ENCODE data around the gene CTSH.
A peak's percentile ranks its signal among the peaks of the same experiment; 100 is the strongest.
"Not testable (repeated sequence)": the region's sequence is repeated elsewhere in the genome, so short reads cannot be mapped to it uniquely, and the experiment has no call there.

CTSH gene

GRCh38 chr15:78921940-78922339 is 22.9 kb downstream of the CTSH start:
- no peak for DNase-seq (ENCODE audit: low read depth)

DNA sequence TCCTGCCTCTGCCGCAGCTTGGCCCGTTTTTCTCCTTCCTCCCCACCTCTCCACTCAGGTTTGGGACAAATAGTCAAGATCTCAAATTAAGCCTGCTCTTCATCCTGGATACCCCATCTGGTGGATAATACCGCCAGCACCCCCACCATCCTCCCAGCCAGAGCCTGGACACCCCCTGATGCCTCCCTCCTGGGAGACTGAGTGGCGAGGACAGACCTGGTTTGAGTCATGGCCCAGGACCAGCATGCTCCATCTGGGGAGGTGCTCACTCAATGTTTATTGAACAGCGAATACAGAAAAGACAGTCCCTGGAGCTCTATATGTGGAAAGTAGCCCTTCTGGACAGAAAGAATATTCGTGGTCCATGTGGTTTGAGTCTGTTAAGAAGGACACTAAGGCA is 23.3 kb downstream of the CTSH start:
- no peak for DNase-seq (ENCODE audit: low read depth)

DNA sequence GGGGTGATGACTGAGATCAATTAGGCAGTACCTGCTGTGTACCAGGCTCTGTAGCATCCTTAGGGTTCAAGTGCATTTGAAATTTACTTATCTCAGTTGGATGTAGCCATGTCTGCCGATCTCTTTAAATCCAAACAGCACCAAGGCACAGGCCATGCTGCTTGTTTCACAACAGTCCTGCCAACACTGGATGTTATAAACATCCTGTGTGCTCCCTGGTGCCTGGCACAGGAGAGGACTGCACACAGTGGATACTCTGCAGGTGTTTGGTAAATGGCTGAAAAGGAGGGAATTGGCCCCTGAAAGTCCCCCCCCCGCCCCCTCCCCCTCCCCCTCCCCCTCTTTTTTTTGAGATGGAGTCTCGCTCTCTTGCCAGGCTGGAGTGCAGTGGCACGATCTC is 27.0 kb downstream of the CTSH start:
- no peak for DNase-seq (ENCODE audit: low read depth)

DNA sequence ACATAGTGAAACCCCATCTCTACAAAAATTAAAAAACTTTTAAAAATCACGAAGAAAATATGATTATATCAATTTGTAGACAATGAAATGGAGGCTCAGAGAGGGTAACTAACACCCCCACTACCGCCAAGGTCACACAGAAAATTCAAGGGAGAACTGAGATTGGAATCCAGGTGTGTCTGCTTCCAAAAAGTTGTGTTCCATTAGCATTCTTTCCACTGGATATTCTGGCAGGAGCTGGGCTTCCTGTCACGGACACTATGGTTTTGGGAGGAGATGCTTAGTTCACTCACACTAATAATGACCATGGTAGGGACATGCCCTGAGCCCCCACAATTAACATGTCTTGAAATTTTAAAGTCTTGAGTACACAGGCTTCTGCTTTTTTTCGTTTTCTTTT is 28.8 kb downstream of the CTSH start:
- no peak for DNase-seq (ENCODE audit: low read depth)

DNA sequence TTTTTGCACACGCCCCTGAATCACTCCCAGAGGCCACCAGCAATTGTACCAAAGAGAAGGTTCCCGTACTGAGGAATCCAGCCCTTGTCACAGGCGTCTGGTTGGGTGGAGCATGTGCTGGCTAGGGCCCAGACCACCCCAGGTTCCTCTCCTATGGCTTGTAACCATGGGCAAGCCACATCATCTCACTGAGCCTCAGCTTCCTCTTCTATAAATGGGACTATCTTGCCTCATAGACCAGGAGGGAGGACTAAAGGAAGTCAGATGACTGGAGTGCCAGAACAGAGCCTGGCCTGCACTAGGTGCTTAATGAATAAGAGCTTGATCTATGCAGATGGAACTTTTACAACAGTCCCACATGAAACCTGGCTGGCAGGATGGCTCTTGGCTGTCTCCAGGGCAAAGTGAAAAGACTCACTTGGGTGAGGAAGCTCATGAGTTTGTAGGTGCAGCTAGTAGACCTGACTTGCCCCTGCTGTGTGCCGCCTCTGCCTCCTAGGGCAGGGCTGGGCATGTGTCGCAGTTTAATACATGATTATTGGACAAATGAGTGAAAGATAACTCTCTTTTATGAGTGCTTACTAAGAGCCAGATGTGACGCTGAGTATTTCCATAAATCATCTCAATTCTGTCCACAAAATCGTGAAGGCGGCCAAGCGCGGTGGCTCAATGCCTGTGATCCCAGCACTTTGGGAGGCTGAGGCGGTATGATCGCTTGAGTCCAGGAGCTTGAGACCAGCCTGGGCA is 29.3 kb downstream of the CTSH start:
- no peak for DNase-seq (ENCODE audit: low read depth)

DNA sequence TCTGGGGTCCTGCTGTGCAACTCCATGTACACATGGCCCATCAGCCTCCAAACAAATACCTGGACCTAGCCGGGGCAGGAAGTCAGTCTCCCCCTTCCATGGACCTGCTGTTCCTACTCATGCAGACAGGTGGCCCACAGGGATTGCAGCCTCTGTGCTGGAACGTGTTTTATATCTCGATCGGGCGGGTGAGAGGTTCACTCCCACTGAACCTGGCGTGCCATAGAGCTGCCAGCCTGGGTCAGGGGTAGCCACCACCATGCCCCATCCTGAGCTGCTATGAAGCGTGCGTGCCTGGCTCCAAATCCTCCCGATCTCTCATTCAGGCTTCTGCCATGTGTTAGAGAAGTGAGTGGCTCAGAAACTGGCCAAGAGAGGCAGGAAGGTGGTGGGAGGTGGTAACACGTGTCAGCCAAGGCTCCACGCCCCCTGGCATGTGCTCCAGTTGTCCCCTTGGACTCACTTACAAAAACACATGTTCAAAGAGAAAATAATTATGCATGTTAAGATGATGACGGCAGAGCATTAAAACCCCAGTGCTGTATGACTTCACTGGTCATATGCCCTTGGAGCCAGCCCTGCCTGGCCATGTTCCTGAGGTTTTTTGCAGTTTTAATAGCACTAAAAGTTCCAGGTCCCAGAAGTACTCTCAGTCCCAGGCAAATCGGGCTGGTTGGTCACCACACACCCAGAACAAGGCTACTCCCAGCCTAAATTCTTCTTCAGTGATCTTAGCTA is 30.6 kb downstream of the CTSH start:
- DNase-seq (ENCODE audit: low read depth), result peak; percentile 35

DNA sequence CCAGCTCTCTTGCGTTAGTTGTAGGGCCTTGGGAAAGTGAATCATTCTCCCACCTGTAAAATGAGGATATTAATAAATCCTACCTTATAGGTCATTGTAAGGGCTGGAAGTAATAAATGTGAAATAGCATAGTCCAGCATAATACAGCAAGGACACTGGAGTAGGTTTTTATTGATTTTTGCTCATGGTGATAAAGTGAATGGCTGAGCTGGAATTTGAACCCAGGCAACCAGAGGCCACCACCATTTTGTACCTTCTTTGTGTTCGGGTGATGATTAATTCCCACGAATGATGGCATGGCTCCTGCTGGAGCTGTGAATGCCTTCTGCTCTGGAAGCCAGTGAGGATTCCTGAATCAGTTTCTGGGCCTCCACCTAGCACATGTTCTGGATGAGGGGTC is 31.8 kb downstream of the CTSH start:
- no peak for DNase-seq (ENCODE audit: low read depth)

GRCh38 chr15:78912316-78912715 is 32.5 kb downstream of the CTSH start:
- no peak for DNase-seq (ENCODE audit: low read depth)

GRCh38 chr15:78910271-78910670 is 34.6 kb downstream of the CTSH start:
- DNase-seq (ENCODE audit: low read depth), result no peak

DNA sequence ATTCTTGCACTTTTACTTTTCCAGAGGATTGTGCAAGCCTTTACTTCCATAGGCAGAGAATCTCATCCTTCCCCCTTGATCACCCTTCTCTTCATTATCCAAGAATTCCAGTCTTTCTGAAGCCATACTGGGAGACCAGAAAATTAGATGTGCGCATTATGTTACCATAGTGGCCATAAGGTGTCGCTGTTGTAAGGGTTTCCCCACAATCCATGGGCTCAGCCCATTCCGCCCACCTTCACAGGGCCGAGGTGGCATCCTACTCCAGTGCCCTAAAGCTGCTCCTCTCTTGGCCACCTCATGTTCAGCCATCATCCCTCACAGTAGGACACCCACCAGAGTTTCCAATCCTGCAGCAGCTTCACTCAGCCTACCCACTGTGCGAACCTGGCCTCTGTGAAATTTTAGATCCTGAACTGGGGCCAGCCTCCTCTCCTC is 35.0 kb downstream of the CTSH start:
- DNase-seq (ENCODE audit: low read depth), result peak; percentile 60

GRCh38 chr15:78909160-78909695 is 35.6 kb downstream of the CTSH start:
- DNase-seq (ENCODE audit: low read depth), result no peak

DNA sequence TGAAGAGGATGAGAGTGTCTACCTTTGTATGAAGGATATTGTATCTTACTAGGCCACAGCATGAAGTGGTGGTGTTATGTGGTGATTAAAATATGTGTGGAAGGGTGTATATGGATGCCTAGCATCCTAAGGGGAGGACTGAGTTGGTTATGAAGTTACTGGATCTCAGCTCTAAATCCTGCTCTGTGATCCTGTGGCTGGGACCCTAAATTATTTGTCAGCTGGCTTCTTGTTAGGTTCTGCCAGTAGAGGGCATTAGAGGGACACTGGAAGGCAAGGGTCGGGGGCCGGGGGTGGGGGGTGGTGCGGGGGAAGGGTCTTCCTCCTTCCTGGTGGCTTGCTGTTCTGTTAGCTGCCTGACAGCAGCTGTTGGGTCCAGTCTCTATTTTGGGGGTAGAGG is 37.3 kb downstream of the CTSH start:
- DNase-seq (ENCODE audit: low read depth), result peak; percentile 40

DNA sequence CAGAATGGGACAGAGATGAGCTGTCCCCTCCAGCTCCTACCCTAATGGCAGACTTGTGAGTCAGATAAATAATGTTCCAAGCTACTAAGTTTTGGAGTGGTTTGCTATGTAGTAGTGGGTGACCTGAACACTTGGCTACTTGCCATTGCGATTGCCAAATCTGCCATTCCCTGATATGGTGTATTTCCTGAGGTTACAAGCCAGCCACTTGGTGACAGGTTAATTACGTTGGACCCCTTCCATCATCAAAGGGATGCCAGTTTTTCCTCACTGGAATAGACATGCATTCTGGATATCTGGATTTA is 38.6 kb downstream of the CTSH start:
- peak; percentile 93 for DNase-seq (ENCODE audit: low read depth)

- DNase-seq (ENCODE audit: low read depth), result no peak
Observed at GRCh38 chr15:78904599-78905358, 40.1 kb downstream of the CTSH start.

DNA sequence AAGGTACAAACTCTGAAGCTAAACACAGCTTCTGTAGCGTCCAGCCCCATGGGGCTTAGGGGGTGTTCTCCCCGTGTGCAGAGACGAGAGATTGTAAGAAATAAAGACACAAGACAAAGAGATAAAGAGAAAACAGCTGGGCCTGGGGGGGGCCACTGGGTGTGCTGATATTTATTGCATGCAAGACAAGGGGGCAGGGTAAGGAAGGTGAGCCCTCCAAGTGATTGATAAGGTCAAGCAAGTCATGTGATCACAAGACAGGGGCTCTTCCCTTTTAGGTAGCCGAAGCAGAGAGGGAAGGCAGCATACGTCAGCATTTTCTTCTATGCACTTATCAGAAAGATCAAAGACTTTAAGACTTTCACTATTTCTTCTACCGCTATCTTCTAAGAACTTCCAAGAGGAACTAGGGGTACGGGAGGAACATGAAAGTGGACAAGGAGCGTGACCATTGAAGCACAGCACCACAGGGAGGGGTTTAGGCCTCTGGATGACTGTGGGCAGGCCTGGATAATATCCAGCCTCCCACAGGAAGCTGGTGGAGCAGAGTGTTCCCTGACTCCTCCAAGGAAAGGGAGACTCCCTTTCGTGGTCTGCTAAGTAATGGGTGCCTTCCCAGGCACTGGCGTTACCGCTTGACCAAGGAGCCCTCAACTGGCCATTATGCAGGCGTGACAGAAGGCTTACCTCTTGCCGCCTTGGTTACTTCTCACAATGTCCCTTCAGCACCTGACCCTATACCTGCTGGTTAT is 42.4 kb downstream of the CTSH start:
- not testable (repeated sequence) for DNase-seq (ENCODE audit: low read depth)

DNA sequence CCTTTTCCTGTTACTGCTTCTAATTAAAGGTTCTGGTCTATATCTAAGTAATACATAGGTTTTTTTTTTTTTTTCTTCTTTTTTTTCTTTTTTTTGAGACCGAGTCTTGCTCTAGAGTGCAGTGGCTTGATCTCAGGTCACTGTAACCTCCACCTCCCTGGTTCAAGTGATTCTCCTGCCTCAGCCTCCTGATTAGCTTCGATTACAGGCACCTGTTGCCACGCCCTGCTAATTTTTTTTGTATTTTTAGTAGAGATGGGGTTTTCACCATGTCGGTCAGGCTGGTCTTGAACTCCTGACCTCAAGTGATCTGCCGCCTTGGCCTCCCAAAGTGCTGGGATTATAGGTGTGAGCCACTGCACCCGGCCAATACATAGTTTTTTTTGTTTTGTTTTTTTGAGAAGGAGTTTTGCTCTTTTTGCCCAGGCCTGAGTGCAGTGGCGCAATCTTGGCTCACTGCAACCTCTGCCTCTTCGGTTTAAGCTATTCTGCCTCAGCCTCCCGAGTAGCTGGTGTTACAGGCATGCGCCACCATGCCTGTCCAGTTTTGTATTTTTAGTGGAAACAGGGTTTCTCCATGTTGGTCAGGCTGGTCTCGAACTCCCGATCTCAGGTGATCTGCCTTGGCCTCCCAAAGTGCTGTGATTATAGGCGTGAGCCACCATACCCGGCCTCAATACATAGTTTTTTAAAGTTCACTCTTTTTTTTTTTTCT is 43.9 kb downstream of the CTSH start:
- DNase-seq (ENCODE audit: low read depth), result not testable (repeated sequence)

DNA sequence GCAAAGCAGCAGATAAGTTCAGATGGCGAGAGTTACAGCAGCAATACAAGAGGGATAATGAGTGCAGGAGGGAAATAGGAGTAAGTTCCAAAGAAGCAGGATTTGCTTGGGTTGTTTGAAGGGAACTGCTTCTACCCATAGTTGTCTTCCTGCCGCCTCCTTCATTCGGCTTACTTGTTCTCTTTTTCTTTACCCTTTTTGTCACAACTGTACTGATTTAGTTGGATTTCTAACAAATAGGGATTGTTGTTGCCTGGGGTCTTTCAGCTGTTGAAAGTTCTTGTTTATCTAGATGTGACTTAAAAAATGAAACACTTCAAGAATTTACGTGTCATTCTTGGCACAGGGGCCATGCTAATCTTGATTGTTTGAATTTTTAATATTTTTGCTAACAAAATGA is 46.3 kb downstream of the CTSH start:
- no peak for DNase-seq (ENCODE audit: low read depth)

DNA sequence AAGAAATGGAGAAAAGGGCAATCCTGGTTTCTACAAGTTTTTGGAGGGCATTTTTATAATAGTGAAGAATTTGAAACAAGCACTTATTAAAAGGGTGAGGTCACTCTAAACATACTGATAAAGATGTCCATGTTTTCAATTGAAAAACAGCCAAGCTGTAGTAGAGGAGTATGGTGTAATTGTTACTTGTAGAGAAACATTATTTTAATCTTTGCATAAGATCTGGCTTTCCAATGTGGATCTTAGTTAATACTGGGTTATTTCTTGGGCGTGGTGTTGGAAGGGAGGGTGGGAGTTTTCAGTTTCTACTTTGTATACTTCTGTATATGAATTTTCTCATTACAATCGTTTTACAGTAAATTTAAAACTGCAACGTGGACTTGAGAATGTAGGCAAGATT is 49.4 kb downstream of the CTSH start:
- DNase-seq (ENCODE audit: low read depth), result no peak

- no peak for DNase-seq (ENCODE audit: low read depth)
Observed at GRCh38 chr15:78893538-78893937, 51.3 kb downstream of the CTSH start.

DNA sequence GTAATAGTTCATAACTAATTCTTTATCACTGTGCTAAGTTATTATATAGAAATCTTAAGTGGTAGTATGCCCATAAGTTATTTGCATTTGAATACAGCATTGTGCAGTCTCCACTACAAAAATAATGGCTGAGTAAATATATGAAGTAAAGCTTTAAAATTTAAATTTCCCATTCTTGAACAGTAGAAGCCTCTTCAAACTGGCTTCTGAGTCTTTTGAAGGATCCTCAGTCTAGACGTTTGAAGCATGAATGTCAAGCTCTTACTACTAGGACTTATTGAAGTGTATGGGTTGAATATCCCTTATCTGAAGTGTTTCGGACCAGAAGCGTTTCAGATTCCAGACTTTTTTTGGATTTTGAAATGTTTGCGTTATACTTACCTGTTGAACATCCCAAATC is 55.8 kb downstream of the CTSH start:
- DNase-seq (ENCODE audit: low read depth), result no peak

GRCh38 chr15:78881681-78882080 is 63.2 kb downstream of the CTSH start:
- DNase-seq (ENCODE audit: low read depth), result no peak

Measured in ELR (cell line).